Tibial nerve (tissue), 3 donors: ENCODE results near the gene NEDD4L.

Source experiments
- POLR2A ChIP-seq, 2 donors: fragments of 450-650 bp; IDR thresholded peaks; one replicate each; pipeline ENCODE4 v1.6.1; 2017; ENCODE audit warnings: antibody characterized with exemption in 2 of 2, mild to moderate bottlenecking in 2 of 2, moderate library complexity in 2 of 2
- TF ChIP-seq, protein P1 (sequence below), 5 experiments: fragments of 200-600 bp in 3 of 5; fragments of 450-650 bp in 2 of 5; sonication (generic) in 3 of 5; IDR thresholded peaks; one replicate each; pipeline ENCODE4 v1.5.1; 2016 to 2019; ENCODE audit warnings: antibody characterized with exemption in 5 of 5, mild to moderate bottlenecking in 3 of 5, moderate library complexity in 2 of 5

DNA sequence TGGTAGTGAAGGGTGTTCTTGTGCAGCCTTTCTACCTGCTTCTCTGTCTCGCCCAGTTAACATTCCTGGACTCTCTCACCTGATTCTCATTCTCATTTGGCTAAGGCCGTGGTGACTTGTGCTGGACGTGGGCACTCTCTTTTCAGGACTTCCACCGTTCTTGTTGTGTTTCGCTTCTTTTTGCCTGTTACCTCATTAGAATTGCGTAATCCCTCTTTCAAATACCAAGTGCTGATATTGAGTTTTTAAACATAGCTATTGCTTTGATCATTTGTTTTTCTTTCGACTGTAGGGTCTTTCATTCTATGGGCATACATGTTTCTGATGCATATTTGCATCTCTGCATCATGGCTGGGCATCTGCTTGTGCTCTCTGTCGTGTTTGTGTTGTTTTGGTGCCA lies 297.9 kb downstream of the NEDD4L start:
- TF ChIP-seq, protein P1, sequence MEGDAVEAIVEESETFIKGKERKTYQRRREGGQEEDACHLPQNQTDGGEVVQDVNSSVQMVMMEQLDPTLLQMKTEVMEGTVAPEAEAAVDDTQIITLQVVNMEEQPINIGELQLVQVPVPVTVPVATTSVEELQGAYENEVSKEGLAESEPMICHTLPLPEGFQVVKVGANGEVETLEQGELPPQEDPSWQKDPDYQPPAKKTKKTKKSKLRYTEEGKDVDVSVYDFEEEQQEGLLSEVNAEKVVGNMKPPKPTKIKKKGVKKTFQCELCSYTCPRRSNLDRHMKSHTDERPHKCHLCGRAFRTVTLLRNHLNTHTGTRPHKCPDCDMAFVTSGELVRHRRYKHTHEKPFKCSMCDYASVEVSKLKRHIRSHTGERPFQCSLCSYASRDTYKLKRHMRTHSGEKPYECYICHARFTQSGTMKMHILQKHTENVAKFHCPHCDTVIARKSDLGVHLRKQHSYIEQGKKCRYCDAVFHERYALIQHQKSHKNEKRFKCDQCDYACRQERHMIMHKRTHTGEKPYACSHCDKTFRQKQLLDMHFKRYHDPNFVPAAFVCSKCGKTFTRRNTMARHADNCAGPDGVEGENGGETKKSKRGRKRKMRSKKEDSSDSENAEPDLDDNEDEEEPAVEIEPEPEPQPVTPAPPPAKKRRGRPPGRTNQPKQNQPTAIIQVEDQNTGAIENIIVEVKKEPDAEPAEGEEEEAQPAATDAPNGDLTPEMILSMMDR (IDR thresholded peaks at IDR 0.05) = no peak
- no peak for TF ChIP-seq POLR2A (IDR thresholded peaks at IDR 0.05)
